Breast epithelium (tissue), 3 donors: ENCODE results near the gene SCD5.

Experiments used
- POLR2A ChIP-seq: fragments of 450-650 bp; IDR thresholded peaks from one replicate; pipeline ENCODE4 v1.6.1; 2016; ENCODE audit warnings: antibody characterized with exemption, mild to moderate bottlenecking, moderate library complexity
- TF ChIP-seq, protein P1 (sequence below), 3 donors: fragments of 450-650 bp; IDR thresholded peaks; one replicate each; pipeline ENCODE4 v1.5.1; 2016 to 2017; ENCODE audit warnings: antibody characterized with exemption in 3 of 3, mild to moderate bottlenecking in 3 of 3, moderate library complexity in 3 of 3

DNA sequence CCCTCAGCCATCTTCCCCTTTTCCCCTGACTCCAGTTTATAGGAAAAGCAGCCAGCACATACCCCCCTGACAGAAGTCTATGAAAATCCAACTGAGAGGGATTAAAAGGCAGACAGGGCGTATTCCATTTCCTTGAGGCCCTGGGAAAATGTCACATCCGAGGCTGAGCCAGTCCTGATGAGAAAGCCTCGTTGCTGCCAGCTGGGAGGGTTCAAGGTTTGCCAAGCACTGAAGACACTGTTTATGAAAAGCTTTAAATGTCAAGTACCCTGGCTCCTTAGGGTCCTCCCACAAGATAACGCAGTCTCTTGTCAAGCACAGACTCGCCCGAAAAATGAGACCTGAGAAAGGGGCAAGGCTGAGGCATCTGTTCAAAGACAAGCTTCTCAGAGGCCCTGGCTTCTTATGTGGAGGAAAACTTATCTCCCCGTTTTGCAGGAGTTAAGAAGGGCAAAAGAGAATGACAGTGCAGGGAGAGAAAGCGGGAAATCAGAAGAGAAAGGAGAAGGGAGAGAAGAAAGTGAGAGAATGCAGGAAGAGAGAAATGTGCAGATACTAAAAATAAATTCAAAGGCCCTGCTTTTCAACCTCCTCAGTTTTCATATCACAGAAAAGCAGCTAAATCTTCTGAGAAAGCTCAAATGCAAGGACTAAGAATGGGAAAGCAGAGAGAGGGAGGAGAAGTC, 44.7 kb downstream of the SCD5 start:
- TF ChIP-seq, protein P1, sequence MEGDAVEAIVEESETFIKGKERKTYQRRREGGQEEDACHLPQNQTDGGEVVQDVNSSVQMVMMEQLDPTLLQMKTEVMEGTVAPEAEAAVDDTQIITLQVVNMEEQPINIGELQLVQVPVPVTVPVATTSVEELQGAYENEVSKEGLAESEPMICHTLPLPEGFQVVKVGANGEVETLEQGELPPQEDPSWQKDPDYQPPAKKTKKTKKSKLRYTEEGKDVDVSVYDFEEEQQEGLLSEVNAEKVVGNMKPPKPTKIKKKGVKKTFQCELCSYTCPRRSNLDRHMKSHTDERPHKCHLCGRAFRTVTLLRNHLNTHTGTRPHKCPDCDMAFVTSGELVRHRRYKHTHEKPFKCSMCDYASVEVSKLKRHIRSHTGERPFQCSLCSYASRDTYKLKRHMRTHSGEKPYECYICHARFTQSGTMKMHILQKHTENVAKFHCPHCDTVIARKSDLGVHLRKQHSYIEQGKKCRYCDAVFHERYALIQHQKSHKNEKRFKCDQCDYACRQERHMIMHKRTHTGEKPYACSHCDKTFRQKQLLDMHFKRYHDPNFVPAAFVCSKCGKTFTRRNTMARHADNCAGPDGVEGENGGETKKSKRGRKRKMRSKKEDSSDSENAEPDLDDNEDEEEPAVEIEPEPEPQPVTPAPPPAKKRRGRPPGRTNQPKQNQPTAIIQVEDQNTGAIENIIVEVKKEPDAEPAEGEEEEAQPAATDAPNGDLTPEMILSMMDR (IDR thresholded peaks at IDR 0.05) = no peak
- TF ChIP-seq POLR2A = no peak
